Cardiac muscle cell (in vitro differentiated cells and primary cell): ENCODE results near the gene PPIL3. TPM values are rescaled to one million over a fixed set of nuclear protein-coding genes. Genes with fewer than 3 reads are reported as not detected.

Experiments
- DNase-seq, 2 donors: peaks; one replicate each; pipeline versions ENCODE4 v3.0.0 to v3.0.0-alpha.2; 2010 to 2017; ENCODE audit warnings: low read depth in 1 of 2, low spot score in 1 of 2
- H3K27ac ChIP-seq: fragments of 200-600 bp; sonication (generic); 2 replicates; pipeline ENCODE4 v1.5.1; 2016
- H3K27me3 ChIP-seq: fragments of 200-600 bp; sonication (generic); 2 replicates; pipeline ENCODE4 v1.6.0; 2016; ENCODE audit warnings: control low read depth
- H3K36me3 ChIP-seq: fragments of 200-600 bp; sonication (generic); 2 replicates; pipeline ENCODE4 v1.5.1; 2016; ENCODE audit warnings: control low read depth
- H3K4me1 ChIP-seq: fragments of 200-600 bp; sonication (generic); 2 replicates; pipeline ENCODE4 v1.8.1; 2017; ENCODE audit warnings: low read depth, mild to moderate bottlenecking, mixed run types
- H3K4me3 ChIP-seq: fragments of 200-600 bp; sonication (generic); 2 replicates; pipeline ENCODE4 v1.5.1; 2016; ENCODE audit warnings: mild to moderate bottlenecking
- H3K9me3 ChIP-seq: fragments of 200-600 bp; sonication (generic); 2 replicates; pipeline ENCODE4 v1.5.1; 2017; ENCODE audit warnings: low read depth, mild to moderate bottlenecking, control low read depth
- CTCF ChIP-seq: IDR thresholded peaks from 2 replicates; pipeline ENCODE4 v1.5.1; 2012; ENCODE audit warnings: low read depth, mild to moderate bottlenecking, low read length
- polyA plus RNA-seq: library from polyadenylated mRNA; unstranded; fragments of >200 nt; fragmentation: Nextera tagmentation; extraction: Ambion mirVana; gene quantifications from 2 replicates; pipeline ENCODE4 v1.2.1, GENCODE V29; 2016
- total RNA-seq: library from RNA; depleted of rRNA; stranded (reverse); fragments of >200 nt; gene quantifications from 2 replicates; pipeline ENCODE4 v1.2.3, GENCODE V29; 2016

Gene PPIL3
- total and polyA plus RNA-seq, 2 experiments from 2014 or later = 68.8 to 82.6 TPM

- H3K27me3 ChIP-seq = no peaks in the 10 kb centered on the region
- no peaks in the 10 kb centered on the region for H3K9me3 ChIP-seq
- H3K4me3 ChIP-seq = no peak overlapping the region
- TF ChIP-seq CTCF = no peak
- H3K36me3 ChIP-seq = no peaks in the 10 kb centered on the region
- no peak overlapping the region for H3K27ac ChIP-seq
- no peaks in the 10 kb centered on the region for H3K4me1 ChIP-seq
- no peak for DNase-seq
Measured at GRCh38 chr2:200845669-200846325, 43.1 kb downstream of the PPIL3 start.

GRCh38 chr2:200845194-200845593 is 43.7 kb downstream of the PPIL3 start:
- no peaks in the 10 kb centered on the region for H3K4me1 ChIP-seq
- DNase-seq = no peak
- H3K36me3 ChIP-seq = no peaks in the 10 kb centered on the region
- no peak overlapping the region for H3K4me3 ChIP-seq
- H3K9me3 ChIP-seq = no peaks in the 10 kb centered on the region
- no peak for TF ChIP-seq CTCF
- H3K27me3 ChIP-seq = no peaks in the 10 kb centered on the region
- no peak overlapping the region for H3K27ac ChIP-seq

- H3K4me1 ChIP-seq = no peaks in the 10 kb centered on the region
- no peak for DNase-seq
- TF ChIP-seq CTCF = no peak
- no peaks in the 10 kb centered on the region for H3K27me3 ChIP-seq
- H3K4me3 ChIP-seq = no peak overlapping the region
- H3K27ac ChIP-seq = no peak overlapping the region
- no peaks in the 10 kb centered on the region for H3K9me3 ChIP-seq
- no peaks in the 10 kb centered on the region for H3K36me3 ChIP-seq
Measured at GRCh38 chr2:200843993-200844948, 44.6 kb downstream of the PPIL3 start.

- Histone ChIP-seq H3K36me3 (no peaks in the 10 kb centered on the region), H3K9me3 (no peaks in the 10 kb centered on the region), H3K4me3 (no peak overlapping the region), H3K27ac (no peak overlapping the region), H3K4me1 (no peaks in the 10 kb centered on the region), H3K27me3 (no peaks in the 10 kb centered on the region)
- no peak for DNase-seq
- no peak for TF ChIP-seq CTCF
Measured at GRCh38 chr2:200839513-200839912, 49.4 kb downstream of the PPIL3 start.

GRCh38 chr2:200834701-200835100 is 54.2 kb downstream of the PPIL3 start:
- TF ChIP-seq CTCF = no peak
- no peak for DNase-seq
- no peaks in the 10 kb centered on the region for H3K9me3 ChIP-seq
- H3K4me1 ChIP-seq = no peaks in the 10 kb centered on the region
- no peaks in the 10 kb centered on the region for H3K36me3 ChIP-seq
- H3K4me3 ChIP-seq = no peak overlapping the region
- H3K27me3 ChIP-seq = no peaks in the 10 kb centered on the region
- H3K27ac ChIP-seq = no peak overlapping the region
